ENCODE results near the gene ALDH7A1. TPM values are rescaled to one million over a fixed set of nuclear protein-coding genes. Genes with fewer than 3 reads are reported as not detected.
"Not testable (repeated sequence)": the region's sequence is repeated elsewhere in the genome, so short reads cannot be mapped to it uniquely, and the experiment has no call there.

ALDH7A1 gene
- total RNA-seq, 1 experiment from 2014 or later, result 60.0 TPM

DNA sequence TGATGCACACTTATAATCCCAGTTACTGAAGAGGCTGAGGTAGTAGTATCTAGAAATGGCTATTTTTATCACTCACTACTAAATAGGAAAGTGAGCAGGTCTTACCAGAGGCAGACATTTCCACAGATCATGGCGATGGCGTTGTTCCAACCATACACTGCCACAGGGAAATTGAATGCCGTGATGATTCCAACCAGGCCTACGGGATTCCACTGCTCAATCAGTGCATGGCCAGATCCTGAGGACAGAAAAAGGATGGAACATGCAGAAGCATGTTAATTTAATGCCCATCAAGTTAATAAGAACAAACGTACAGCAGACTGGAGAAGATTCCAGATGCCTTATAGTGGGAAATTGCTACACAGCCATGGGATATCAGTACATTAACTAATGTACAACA is 18.0 kb downstream of the ALDH7A1 start:
- Histone ChIP-seq H3K4me3 (no peak overlapping the region), H3K4me1 (no peaks in the 10 kb centered on the region), H3K9me3 (replicated peaks) (no peaks in the 10 kb centered on the region), H3K27me3 (no peaks in the 10 kb centered on the region), H3K27ac (no peak overlapping the region), H3K36me3 (peaks cover 45% of the 10 kb centered on the region)
- DNase-seq, result no peak

- H3K36me3 ChIP-seq, result peaks cover 42% of the 10 kb centered on the region
- no peak for DNase-seq
- no peaks in the 10 kb centered on the region for H3K27me3 ChIP-seq
These were observed 19.4 kb downstream of the ALDH7A1 start for GRCh38 chr5:126575644-126576043.

DNA sequence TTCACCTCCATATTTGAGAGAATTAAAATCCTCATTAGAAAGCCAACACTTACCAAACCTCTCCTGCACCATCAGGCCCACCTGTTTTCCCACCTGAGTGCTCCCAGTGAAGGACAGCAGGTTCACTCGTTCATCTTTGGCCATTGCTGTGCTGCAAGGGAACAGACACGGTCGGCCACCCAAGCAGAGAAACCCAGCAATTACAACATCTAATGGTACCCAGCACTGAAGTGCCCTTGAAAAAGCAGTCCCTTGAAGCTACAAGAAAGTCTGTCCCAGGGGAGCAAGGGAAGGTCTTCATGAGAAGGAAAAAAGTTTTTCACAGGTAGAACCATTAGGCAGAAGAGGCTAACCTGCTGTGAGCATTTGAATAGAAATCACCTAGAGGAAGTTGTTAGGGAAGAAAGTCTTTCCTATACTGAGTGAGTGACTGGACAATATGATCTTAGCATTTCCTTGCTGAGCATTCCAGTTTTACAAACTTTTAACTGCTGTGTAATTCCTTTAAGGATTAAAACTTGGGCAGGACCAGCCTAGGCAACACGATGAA is 26.7 kb downstream of the ALDH7A1 start:
- H3K27ac ChIP-seq, result no peak overlapping the region
- H3K4me1 ChIP-seq, result no peaks in the 10 kb centered on the region
- no peaks in the 10 kb centered on the region for H3K27me3 ChIP-seq
- no peak overlapping the region for H3K4me3 ChIP-seq
- H3K36me3 ChIP-seq, result peaks cover 42% of the 10 kb centered on the region
- no peak for DNase-seq
- H3K9me3 ChIP-seq (replicated peaks), result no peaks in the 10 kb centered on the region

More at GRCh38 chr5:126575644-126576043, 19.4 kb downstream of the ALDH7A1 start:
- Histone ChIP-seq H3K4me1 (no peaks in the 10 kb centered on the region), H3K9me3 (replicated peaks) (no peaks in the 10 kb centered on the region), H3K4me3 (no peak overlapping the region), H3K27ac (no peak overlapping the region)

GRCh38 chr5:126562823-126563222 is 32.2 kb downstream of the ALDH7A1 start:
- Histone ChIP-seq H3K36me3 (peaks cover 34% of the 10 kb centered on the region), H3K27me3 (no peaks in the 10 kb centered on the region), H3K9me3 (replicated peaks) (no peaks in the 10 kb centered on the region), H3K4me3 (no peak overlapping the region), H3K4me1 (no peaks in the 10 kb centered on the region), H3K27ac (no peak overlapping the region)
- DNase-seq, result no peak

DNA sequence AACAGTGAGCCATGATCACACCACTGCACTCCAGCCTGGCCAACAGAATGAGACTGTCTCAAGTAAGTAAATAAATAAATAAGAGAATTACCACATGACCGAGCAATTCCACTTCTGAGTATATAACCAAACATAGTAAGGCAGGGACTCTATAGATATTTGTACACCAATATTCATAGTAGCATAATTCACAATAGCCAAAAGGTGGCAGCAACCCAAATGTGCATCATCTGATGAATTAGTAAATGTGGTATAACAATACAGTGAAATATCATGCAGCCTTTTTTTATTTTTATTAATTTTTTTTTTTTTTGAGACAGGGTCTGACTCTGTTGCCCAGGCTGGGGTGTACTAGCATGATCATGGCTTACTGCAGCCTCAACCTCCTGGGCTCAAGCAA is 33.1 kb downstream of the ALDH7A1 start:
- Histone ChIP-seq H3K4me1 (no peaks in the 10 kb centered on the region), H3K27me3 (no peaks in the 10 kb centered on the region), H3K4me3 (no peak overlapping the region), H3K27ac (no peak overlapping the region), H3K9me3 (replicated peaks) (no peaks in the 10 kb centered on the region), H3K36me3 (peaks cover 38% of the 10 kb centered on the region)
- no peak for DNase-seq

DNA sequence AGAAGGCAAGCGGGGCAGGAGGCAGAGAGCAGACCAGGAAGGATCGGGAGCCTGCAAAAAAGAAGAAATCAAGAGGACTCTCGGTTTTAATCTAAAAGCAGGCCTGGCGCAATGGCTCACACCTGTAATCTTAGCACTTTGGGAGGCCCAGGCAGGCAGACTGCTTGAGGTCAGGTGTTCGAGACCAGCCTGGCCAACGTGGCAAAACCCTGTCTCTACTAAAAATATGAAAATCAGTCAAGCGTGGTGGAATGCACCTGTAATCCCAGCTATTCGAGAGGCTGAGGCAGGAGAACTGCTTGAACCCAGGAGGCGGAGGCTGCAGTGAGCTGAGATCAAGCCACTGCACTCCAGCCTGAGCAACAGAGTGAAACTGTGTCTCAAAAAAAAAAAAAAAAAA is 39.9 kb downstream of the ALDH7A1 start:
- H3K9me3 ChIP-seq (replicated peaks); H3K27me3 ChIP-seq; DNase-seq; H3K4me3 ChIP-seq; H3K4me1 ChIP-seq; H3K27ac ChIP-seq: not testable (repeated sequence)
- H3K36me3 ChIP-seq, result peaks cover 33% of the 10 kb centered on the region

- Histone ChIP-seq H3K36me3 (peaks cover 39% of the 10 kb centered on the region), H3K4me3 (no peak overlapping the region), H3K27me3 (no peaks in the 10 kb centered on the region), H3K4me1 (no peaks in the 10 kb centered on the region), H3K9me3 (replicated peaks) (no peaks in the 10 kb centered on the region), H3K27ac (no peak overlapping the region)
- DNase-seq, result no peak
These were observed 42.4 kb downstream of the ALDH7A1 start for GRCh38 chr5:126552614-126553013.

DNA sequence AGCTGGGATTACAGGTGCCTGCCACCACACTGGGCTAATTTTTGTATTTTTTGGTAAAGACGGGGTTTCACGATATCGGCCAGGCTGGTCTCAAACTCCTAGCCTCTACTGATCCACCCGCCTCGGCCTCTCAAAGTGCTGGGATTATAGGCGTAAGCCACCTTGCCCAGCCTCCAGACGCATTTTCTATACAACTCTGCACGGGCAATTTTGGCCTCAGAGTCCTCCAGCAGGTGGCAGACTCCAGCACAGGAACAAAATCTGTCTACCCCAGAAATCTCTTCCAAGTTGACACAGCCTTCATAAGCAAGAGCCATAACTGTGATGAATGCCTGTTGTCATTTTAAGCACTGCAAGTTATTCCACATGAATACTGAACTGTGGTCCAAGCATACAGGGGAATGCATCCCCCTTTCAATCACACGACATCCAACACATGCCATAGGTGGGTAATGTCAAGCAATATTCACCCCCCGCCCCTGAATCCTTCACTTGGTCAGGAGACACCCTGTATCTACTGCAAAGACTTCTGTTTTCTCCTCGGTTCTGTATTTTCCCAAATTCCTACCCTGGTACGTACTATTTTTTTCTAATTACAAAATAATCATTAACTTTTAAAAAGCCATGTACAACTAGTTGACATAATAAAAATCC is 50.8 kb downstream of the ALDH7A1 start:
- H3K27me3 ChIP-seq, result no peaks in the 10 kb centered on the region
- DNase-seq, result peak; percentile 36 to 63
- no peak overlapping the region for H3K27ac ChIP-seq
- no peaks in the 10 kb centered on the region for H3K4me1 ChIP-seq
- H3K36me3 ChIP-seq, result peaks cover 16% of the 10 kb centered on the region
- H3K9me3 ChIP-seq (replicated peaks), result no peaks in the 10 kb centered on the region
- no peak overlapping the region for H3K4me3 ChIP-seq

DNA sequence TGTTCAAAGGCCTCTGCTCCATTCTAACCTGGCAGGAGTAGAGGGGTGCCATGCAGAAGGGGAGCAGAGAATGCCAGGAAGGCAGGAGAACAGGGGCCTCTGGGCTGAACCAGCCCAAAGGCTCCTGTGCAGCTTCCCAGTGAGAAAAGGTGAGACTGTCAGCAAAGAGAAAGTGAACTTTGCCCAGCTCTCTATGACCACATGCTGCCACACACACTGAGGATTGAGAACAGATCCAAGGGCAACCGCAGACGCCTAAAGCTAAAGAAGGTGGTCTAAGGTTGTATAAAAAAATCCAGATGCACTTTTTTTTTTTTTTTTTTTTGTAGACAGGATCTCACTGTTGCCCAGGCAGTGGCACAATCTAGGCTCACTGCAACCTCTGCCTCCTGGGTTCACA is 51.4 kb downstream of the ALDH7A1 start:
- Histone ChIP-seq H3K9me3 (replicated peaks) (no peaks in the 10 kb centered on the region), H3K4me3 (no peak overlapping the region), H3K4me1 (peaks cover 2% of the 10 kb centered on the region; the same call in 1 of the 2 replicates), H3K27ac (no peak overlapping the region), H3K36me3 (peaks cover 16% of the 10 kb centered on the region), H3K27me3 (no peaks in the 10 kb centered on the region)
- no peak for DNase-seq

DNA sequence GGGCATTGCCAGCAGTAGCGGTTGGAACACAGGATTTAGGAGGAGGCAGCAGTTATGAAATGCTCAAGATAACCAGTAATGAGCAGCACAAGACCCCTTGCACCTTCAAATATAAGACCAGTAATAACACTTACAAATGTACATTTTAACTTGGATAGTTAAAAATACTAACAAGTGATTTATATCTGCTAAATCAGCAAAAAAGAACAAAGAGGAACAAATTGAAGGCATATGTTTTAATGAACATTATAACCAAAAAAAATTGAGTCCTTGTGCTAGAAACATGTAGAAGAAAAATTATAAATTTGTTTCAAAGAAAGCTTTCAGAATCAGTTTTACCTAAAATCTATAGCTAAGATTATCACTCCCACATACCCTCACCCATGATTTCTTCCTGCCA is 52.0 kb downstream of the ALDH7A1 start:
- Histone ChIP-seq H3K4me3 (no peak overlapping the region), H3K9me3 (replicated peaks) (no peaks in the 10 kb centered on the region), H3K36me3 (peaks cover 13% of the 10 kb centered on the region), H3K27ac (no peak overlapping the region), H3K27me3 (no peaks in the 10 kb centered on the region), H3K4me1 (peaks cover 2% of the 10 kb centered on the region; the same call in 1 of the 2 replicates)
- DNase-seq, result no peak

- Histone ChIP-seq H3K4me1 (peaks cover 2% of the 10 kb centered on the region; the same call in 1 of the 2 replicates), H3K4me3 (no peak overlapping the region), H3K27ac (no peak overlapping the region), H3K36me3 (peaks cover 13% of the 10 kb centered on the region), H3K9me3 (replicated peaks) (no peaks in the 10 kb centered on the region), H3K27me3 (no peaks in the 10 kb centered on the region)
- DNase-seq, result no peak
These were observed 52.6 kb downstream of the ALDH7A1 start for GRCh38 chr5:126542441-126542840.

DNA sequence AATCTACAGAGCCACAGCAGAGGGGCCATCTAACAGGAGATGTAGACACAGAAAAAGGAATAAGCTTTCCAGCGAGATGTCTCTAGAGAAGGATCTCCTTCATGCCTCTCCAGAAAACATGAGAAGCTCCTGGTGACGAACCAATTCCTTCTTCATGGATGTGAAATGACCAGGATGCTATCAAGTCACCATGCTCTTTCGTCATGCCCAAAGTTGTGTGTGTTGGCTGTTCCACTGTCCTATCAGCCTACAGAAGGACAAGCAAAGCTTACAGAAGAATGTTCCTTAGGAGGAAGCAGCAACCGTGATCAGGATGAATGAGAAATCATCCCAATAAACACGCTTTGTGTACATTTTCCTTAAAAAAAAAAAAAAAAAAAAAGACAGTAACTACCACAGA is 54.4 kb downstream of the ALDH7A1 start:
- peaks cover 5% of the 10 kb centered on the region; the same call in 1 of the 2 replicates for H3K36me3 ChIP-seq
- no peak for DNase-seq

DNA sequence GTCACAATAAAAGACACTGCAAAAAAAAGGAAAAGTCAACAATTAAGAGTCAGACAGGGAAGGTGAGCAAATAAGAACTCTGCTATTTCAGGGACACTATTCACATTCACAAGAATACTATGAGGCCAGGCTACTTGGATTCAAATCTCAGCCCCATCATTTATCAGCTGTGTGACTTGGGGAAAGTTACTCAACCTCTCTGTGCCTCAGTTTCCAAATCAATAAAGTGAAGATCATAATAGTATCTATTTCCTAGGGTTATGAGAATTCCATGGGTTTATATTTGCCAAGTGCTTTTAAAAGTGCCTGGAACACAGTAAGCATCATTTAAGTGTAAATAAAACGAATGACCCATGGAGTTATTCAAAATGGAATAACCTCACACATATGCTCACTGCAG is 56.4 kb downstream of the ALDH7A1 start:
- H3K9me3 ChIP-seq (replicated peaks), result no peaks in the 10 kb centered on the region
- H3K27ac ChIP-seq, result no peak overlapping the region
- no peak overlapping the region for H3K4me3 ChIP-seq
- H3K27me3 ChIP-seq, result no peaks in the 10 kb centered on the region
- no peaks in the 10 kb centered on the region for H3K36me3 ChIP-seq
- peaks cover 2% of the 10 kb centered on the region; the same call in 1 of the 2 replicates for H3K4me1 ChIP-seq
- no peak for DNase-seq

More for the DNA sequence above, 54.4 kb downstream of the ALDH7A1 start:
- Histone ChIP-seq H3K4me1 (peaks cover 2% of the 10 kb centered on the region; the same call in 1 of the 2 replicates), H3K27me3 (no peaks in the 10 kb centered on the region), H3K4me3 (no peak overlapping the region), H3K9me3 (replicated peaks) (no peaks in the 10 kb centered on the region), H3K27ac (no peak overlapping the region)

DNA sequence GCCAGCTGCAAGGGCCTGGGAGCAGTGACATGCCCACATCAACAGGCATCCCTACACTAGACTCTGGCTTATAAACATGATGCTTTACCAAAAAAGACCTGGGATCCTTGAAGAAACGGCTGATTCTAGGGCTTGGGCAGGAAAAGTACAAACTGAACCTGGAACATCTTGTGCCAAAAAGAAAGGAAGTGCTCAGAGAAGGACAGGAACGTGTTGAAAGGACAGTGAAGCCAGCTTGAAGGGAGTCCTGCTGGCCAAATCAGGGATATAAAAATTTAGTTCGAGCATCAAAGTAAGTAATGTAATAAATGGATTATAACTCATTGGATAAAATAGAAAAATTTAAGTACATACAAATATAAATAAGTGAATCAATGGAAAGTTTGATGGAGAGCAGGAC is 58.1 kb downstream of the ALDH7A1 start:
- no peak for DNase-seq

GRCh38 chr5:126535856-126536545 is 59.0 kb downstream of the ALDH7A1 start:
- H3K4me1 ChIP-seq, result peaks cover 11% of the 10 kb centered on the region
- no peak for DNase-seq
- no peaks in the 10 kb centered on the region for H3K27me3 ChIP-seq
- no peaks in the 10 kb centered on the region for H3K9me3 ChIP-seq (replicated peaks)
- H3K4me3 ChIP-seq, result no peak overlapping the region
- H3K27ac ChIP-seq, result no peak overlapping the region
- no peaks in the 10 kb centered on the region for H3K36me3 ChIP-seq

More for the DNA sequence above, 58.1 kb downstream of the ALDH7A1 start:
- Histone ChIP-seq H3K4me1 (peaks cover 7% of the 10 kb centered on the region), H3K9me3 (replicated peaks) (no peaks in the 10 kb centered on the region), H3K27me3 (no peaks in the 10 kb centered on the region), H3K4me3 (no peak overlapping the region), H3K36me3 (no peaks in the 10 kb centered on the region), H3K27ac (no peak overlapping the region)
